Liver (tissue), 9 donors: Measurements from ENCODE around the gene ARHGEF10L. TPM values are rescaled to one million over a fixed set of nuclear protein-coding genes. Genes with fewer than 3 reads are reported as not detected.

Experiments used
- DNase-seq: peaks from one replicate; pipeline ENCODE4 v3.0.0-alpha.2; 2017; ENCODE audit warnings: low spot score
- H3K27ac ChIP-seq, 2 donors: one replicate each; pipeline ENCODE4 v1.7.0; 2013; ENCODE audit warnings: inconsistent platforms in 2 of 2, low read length in 2 of 2, control low read depth in 1 of 2, low read depth in 1 of 2, mild to moderate bottlenecking in 1 of 2
- H3K27me3 ChIP-seq, 4 donors: one replicate each; pipeline versions ENCODE4 v1.6.1 to v1.7.0; 2013; ENCODE audit warnings: low read length in 3 of 4, inconsistent platforms in 1 of 4, mild to moderate bottlenecking in 1 of 4, moderate library complexity in 1 of 4; ENCODE audit not compliant: control insufficient read depth in 4 of 4, insufficient read depth in 4 of 4
- H3K36me3 ChIP-seq, 4 donors: one replicate each; pipeline versions ENCODE4 v1.6.1 to v1.7.0; 2013; ENCODE audit warnings: low read length in 3 of 4, mild to moderate bottlenecking in 3 of 4, low read depth in 1 of 4, moderate library complexity in 1 of 4; ENCODE audit not compliant: control insufficient read depth in 4 of 4, insufficient read depth in 3 of 4
- H3K4me1 ChIP-seq, 4 donors: one replicate each; pipeline versions ENCODE4 v1.6.1 to v1.7.0; 2013; ENCODE audit warnings: low read length in 3 of 4, mild to moderate bottlenecking in 3 of 4, moderate library complexity in 1 of 4; ENCODE audit not compliant: control insufficient read depth in 4 of 4, insufficient read depth in 4 of 4
- H3K4me3 ChIP-seq, 3 donors: one replicate each; pipeline versions ENCODE4 v1.6.1 to v1.7.0; 2013; ENCODE audit warnings: low read length in 3 of 3, control low read depth in 1 of 3, low read depth in 1 of 3, mild to moderate bottlenecking in 1 of 3
- H3K9ac ChIP-seq, 2 donors: one replicate each; pipeline ENCODE4 v1.7.0; 2013; ENCODE audit warnings: low read length in 2 of 2, mild to moderate bottlenecking in 2 of 2, moderate library complexity in 2 of 2, control low read depth in 1 of 2, low read depth in 1 of 2
- H3K9me3 ChIP-seq, 4 donors: one replicate each; pipeline versions ENCODE4 v1.6.1 to v1.7.0; 2013; ENCODE audit warnings: low read length in 3 of 4; ENCODE audit not compliant: control insufficient read depth in 4 of 4
- EGR1 ChIP-seq, 2 donors: IDR thresholded peaks; 2 replicates each; pipeline ENCODE4 v1.6.1; 2016 to 2018; ENCODE audit warnings: antibody characterized with exemption in 2 of 2, low read depth in 2 of 2
- FOXA1 ChIP-seq: IDR thresholded peaks from 2 replicates; pipeline ENCODE4 v1.6.1; 2016; ENCODE audit warnings: antibody characterized with exemption
- FOXA2 ChIP-seq: IDR thresholded peaks from 2 replicates; pipeline ENCODE4 v1.6.1; 2016; ENCODE audit warnings: antibody characterized with exemption
- GABPA ChIP-seq, 2 donors: IDR thresholded peaks in 1 of 2; conservative IDR thresholded peaks in 1 of 2; 2 replicates each; pipeline ENCODE4 v1.6.1; 2016; ENCODE audit warnings: antibody characterized with exemption in 2 of 2, mild to moderate bottlenecking in 1 of 2, moderate library complexity in 1 of 2
- HNF4A ChIP-seq, 2 donors: conservative IDR thresholded peaks; 2 replicates each; pipeline ENCODE4 v1.6.1; 2016; ENCODE audit warnings: antibody characterized with exemption in 2 of 2, mild to moderate bottlenecking in 2 of 2
- HNF4G ChIP-seq: IDR thresholded peaks from 2 replicates; pipeline ENCODE4 v1.6.1; 2016; ENCODE audit warnings: antibody characterized with exemption
- JUND ChIP-seq, 2 donors: IDR thresholded peaks; 2 replicates each; pipeline ENCODE4 v1.6.1; 2016; ENCODE audit warnings: antibody characterized with exemption in 2 of 2
- NR2F2 ChIP-seq: IDR thresholded peaks from 2 replicates; pipeline ENCODE4 v1.6.1; 2016; ENCODE audit warnings: antibody characterized with exemption
- RAD21 ChIP-seq, 2 donors: IDR thresholded peaks; 2 replicates each; pipeline ENCODE4 v1.6.1; 2016; ENCODE audit warnings: antibody characterized with exemption in 2 of 2, mild to moderate bottlenecking in 2 of 2
- REST ChIP-seq: IDR thresholded peaks from 2 replicates; pipeline ENCODE4 v1.6.1; 2016; ENCODE audit warnings: antibody characterized with exemption, mild to moderate bottlenecking
- RXRA ChIP-seq, 2 donors: IDR thresholded peaks; 2 replicates each; pipeline ENCODE4 v1.6.1; 2017 to 2018; ENCODE audit warnings: antibody characterized with exemption in 2 of 2, mild to moderate bottlenecking in 1 of 2
- SP1 ChIP-seq: IDR thresholded peaks from 2 replicates; pipeline ENCODE4 v1.6.1; 2018; ENCODE audit warnings: antibody characterized with exemption, mild to moderate bottlenecking
- TAF1 ChIP-seq: conservative IDR thresholded peaks from 2 replicates; pipeline ENCODE4 v1.6.1; 2016; ENCODE audit warnings: antibody characterized with exemption, mild to moderate bottlenecking
- YY1 ChIP-seq: IDR thresholded peaks from 2 replicates; pipeline ENCODE4 v1.6.1; 2016; ENCODE audit warnings: antibody characterized with exemption, mild to moderate bottlenecking
- WGBS: extraction: QIAGEN DNeasy Blood & Tissue Kit; methylation state at CpG from one replicate; pipeline ENCODE4 v1.1.7; 2013; 5-methylcytosine and 5-hydroxymethylcytosine counted together
- polyA plus RNA-seq, 2 donors: library from polyadenylated mRNA; stranded (reverse) in 1 of 2; unstranded in 1 of 2; fragments of 200-250 nt in 1 of 2; fragments of >200 nt in 1 of 2; fragmentation: Nextera tagmentation in 1 of 2; extraction: Ambion mirVana in 1 of 2; gene quantifications; one replicate each; pipeline versions ENCODE4 v1.2.1 to v1.2.3, GENCODE V29; 2013 to 2015
- total RNA-seq, 2 donors: library from RNA; depleted of rRNA; stranded (reverse); fragments of >200 nt; gene quantifications; one replicate each; pipeline ENCODE4 v1.2.3, GENCODE V29; 2014
- TF ChIP-seq, protein P1 (sequence below): fragments of 150-350 bp; IDR thresholded peaks from 2 replicates; pipeline ENCODE4 v1.5.1; 2017; ENCODE audit warnings: improper control_type of control experiment, low read depth, low read length; ENCODE audit not compliant: missing input control
- TF ChIP-seq, protein P2 (sequence below): IDR thresholded peaks from 2 replicates; pipeline ENCODE4 v1.6.1; 2016; ENCODE audit warnings: antibody characterized with exemption
- TF ChIP-seq, protein P3 (sequence below): IDR thresholded peaks from 2 replicates; pipeline ENCODE4 v1.6.1; 2016; ENCODE audit warnings: antibody characterized with exemption
- TF ChIP-seq, protein P4 (sequence below): IDR thresholded peaks from 2 replicates; pipeline ENCODE4 v1.6.1; 2016; ENCODE audit warnings: antibody characterized with exemption
- donor health status: healthy.
- donor health status: healthy.
- donor health status: healthy.
- donor health status: healthy.
- donor health status: healthy.

The ARHGEF10L gene
- total and polyA plus RNA-seq, 4 donors: 26.3 to 169 (median 57.5) TPM

DNA sequence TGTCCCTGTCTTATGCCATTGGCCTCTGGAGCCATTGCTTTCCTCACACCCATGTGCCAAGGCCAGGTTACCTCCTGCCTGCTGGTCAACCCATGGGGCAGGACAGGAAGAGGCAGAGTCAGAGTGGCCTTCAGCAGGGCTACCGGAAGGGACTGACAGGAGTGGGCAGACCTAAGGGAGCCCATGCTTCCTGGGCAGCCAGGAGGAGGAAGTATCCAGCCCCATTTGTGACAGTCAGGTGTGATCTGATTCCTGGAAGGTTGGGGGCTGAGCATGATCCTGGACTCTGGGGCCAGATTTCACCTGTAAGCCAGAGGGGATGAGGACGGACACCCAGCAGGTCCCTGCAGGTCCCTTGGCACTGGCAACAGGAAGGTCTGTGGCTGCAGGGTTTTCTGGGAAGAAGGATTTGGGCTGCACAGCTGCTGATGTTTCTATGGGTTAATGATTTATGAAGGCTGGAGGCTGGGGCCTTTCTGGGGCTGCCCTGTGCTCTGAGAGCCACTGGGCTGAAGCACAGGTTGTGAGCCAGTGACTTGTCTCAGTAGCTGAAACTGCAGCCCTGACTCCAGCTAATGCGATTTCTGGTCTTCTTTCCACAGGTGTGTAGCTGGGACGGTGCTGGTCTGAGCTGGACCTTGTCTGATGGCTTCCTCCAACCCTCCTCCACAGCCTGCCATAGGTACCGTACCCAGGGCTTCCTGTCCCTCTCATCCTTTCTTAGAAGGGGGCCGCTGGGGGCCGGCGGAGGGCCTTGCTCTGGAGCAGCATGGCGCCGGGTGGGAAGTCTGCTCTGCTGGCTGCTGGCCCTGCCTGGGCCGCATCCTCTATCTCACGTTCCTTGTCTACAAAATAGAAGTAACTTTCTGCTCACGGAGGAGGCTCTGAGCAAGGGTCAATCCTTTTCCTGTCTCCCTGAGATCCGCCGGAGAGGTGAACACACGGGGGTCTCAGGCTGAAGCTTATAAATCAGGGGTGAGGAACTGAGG, 40.7 kb downstream of the ARHGEF10L start:
- Histone ChIP-seq H3K27ac (peak overlapping the region; percentile 86 to 92), H3K9ac (peak overlapping the region; percentile 94), H3K4me3 (peak overlapping the region; percentile 68 to 86 (median 82)), H3K36me3 (peaks cover 0 to 9% (median 5%) of the 10 kb centered on the region in 4 donors), H3K27me3 (no peaks in the 10 kb centered on the region), H3K4me1 (peaks cover 23 to 67% (median 55%) of the 10 kb centered on the region in 4 donors), H3K9me3 (no peaks in the 10 kb centered on the region)
- 25% methylated on average over 16 of the region's 16 CpGs for WGBS
- DNase-seq: peak; percentile 56
- peak; percentile 78 for TF ChIP-seq YY1
- TF ChIP-seq, protein P1, sequence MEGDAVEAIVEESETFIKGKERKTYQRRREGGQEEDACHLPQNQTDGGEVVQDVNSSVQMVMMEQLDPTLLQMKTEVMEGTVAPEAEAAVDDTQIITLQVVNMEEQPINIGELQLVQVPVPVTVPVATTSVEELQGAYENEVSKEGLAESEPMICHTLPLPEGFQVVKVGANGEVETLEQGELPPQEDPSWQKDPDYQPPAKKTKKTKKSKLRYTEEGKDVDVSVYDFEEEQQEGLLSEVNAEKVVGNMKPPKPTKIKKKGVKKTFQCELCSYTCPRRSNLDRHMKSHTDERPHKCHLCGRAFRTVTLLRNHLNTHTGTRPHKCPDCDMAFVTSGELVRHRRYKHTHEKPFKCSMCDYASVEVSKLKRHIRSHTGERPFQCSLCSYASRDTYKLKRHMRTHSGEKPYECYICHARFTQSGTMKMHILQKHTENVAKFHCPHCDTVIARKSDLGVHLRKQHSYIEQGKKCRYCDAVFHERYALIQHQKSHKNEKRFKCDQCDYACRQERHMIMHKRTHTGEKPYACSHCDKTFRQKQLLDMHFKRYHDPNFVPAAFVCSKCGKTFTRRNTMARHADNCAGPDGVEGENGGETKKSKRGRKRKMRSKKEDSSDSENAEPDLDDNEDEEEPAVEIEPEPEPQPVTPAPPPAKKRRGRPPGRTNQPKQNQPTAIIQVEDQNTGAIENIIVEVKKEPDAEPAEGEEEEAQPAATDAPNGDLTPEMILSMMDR: no peak
- TF ChIP-seq NR2F2: no peak
- TF ChIP-seq GABPA (IDR thresholded peaks at IDR 0.05 in 1 of 2, conservative IDR thresholded peaks at IDR 0.05 in 1 of 2): peak; percentile 66 to 83
- TF ChIP-seq, protein P2, sequence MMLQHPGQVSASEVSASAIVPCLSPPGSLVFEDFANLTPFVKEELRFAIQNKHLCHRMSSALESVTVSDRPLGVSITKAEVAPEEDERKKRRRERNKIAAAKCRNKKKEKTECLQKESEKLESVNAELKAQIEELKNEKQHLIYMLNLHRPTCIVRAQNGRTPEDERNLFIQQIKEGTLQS: peak; percentile 36
- TF ChIP-seq FOXA1: peak; percentile 44
- TF ChIP-seq RAD21 (IDR thresholded peaks at IDR 0.05): peak; percentile 48 to 57
- TF ChIP-seq EGR1 (IDR thresholded peaks at IDR 0.05; ENCODE audit: low read depth in 2 of 2): peak in 1 of 2 donors; percentile 86
- TF ChIP-seq TAF1: peak; percentile 94
- TF ChIP-seq, protein P3, sequence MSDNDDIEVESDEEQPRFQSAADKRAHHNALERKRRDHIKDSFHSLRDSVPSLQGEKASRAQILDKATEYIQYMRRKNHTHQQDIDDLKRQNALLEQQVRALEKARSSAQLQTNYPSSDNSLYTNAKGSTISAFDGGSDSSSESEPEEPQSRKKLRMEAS: peak; percentile 96
- peak; percentile 51 to 70 for TF ChIP-seq HNF4A (conservative IDR thresholded peaks at IDR 0.05)
- TF ChIP-seq FOXA2: no peak
- TF ChIP-seq RXRA (IDR thresholded peaks at IDR 0.05): peak; percentile 75 to 88
- peak in 1 of 2 donors; percentile 24 for TF ChIP-seq JUND (IDR thresholded peaks at IDR 0.05)
- TF ChIP-seq SP1: peak; percentile 82
- peak; percentile 86 for TF ChIP-seq REST
- TF ChIP-seq, protein P4, sequence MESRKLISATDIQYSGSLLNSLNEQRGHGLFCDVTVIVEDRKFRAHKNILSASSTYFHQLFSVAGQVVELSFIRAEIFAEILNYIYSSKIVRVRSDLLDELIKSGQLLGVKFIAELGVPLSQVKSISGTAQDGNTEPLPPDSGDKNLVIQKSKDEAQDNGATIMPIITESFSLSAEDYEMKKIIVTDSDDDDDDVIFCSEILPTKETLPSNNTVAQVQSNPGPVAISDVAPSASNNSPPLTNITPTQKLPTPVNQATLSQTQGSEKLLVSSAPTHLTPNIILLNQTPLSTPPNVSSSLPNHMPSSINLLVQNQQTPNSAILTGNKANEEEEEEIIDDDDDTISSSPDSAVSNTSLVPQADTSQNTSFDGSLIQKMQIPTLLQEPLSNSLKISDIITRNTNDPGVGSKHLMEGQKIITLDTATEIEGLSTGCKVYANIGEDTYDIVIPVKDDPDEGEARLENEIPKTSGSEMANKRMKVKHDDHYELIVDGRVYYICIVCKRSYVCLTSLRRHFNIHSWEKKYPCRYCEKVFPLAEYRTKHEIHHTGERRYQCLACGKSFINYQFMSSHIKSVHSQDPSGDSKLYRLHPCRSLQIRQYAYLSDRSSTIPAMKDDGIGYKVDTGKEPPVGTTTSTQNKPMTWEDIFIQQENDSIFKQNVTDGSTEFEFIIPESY: no peak
- TF ChIP-seq HNF4G: no peak
